ENCODE measurements around the gene CENPB.

GRCh38 chr20:3798373-3798768 lies 11.8 kb upstream of the CENPB start:
- no peak for TF ChIP-seq GABPA (IDR thresholded peaks at IDR 0.05; ENCODE audit: low read depth)
- TF ChIP-seq RCOR1 (conservative IDR thresholded peaks at IDR 0.05; ENCODE audit: low read depth, low read length): no peak
- TF ChIP-seq CTCF (IDR thresholded peaks at IDR 0.05 in 2 of 3, conservative IDR thresholded peaks at IDR 0.05 in 1 of 3; ENCODE audit: control insufficient read depth in 2 of 3, extremely low read depth in 1 of 3, insufficient read depth in 1 of 3, low read depth in 3 of 3, low read length in 3 of 3): no peak
- TF ChIP-seq SP1 (IDR thresholded peaks at IDR 0.05; ENCODE audit: low read depth, low read length): no peak
- TF ChIP-seq PRDM15 (CRISPR knock-in tag; IDR thresholded peaks at IDR 0.05): no peak
- no peak for TF ChIP-seq TBL1XR1 (IDR thresholded peaks at IDR 0.05; ENCODE audit: low read depth, low read length)
- TF ChIP-seq EZH2 (IDR thresholded peaks at IDR 0.05; ENCODE audit: borderline replicate concordance, control insufficient read depth, low read depth, low read length): no peak
- TF ChIP-seq ATF7 (IDR thresholded peaks at IDR 0.05; ENCODE audit: low read depth): no peak
